Mesodermal cell (in vitro differentiated cells): ENCODE results near the gene PTPRE.

Experiments
- H3K27ac ChIP-seq: 2 replicates; pipeline ENCODE4 v1.7.0; 2013; ENCODE audit warnings: mild to moderate bottlenecking, low read depth, low read length, moderate library complexity; ENCODE audit not compliant: severe bottlenecking
- H3K36me3 ChIP-seq: 2 replicates; pipeline ENCODE4 v1.7.1; 2013; ENCODE audit warnings: mild to moderate bottlenecking, low read length, moderate library complexity; ENCODE audit not compliant: control insufficient read depth, insufficient read depth
- H3K4me1 ChIP-seq: one replicate; pipeline ENCODE4 v1.7.1; 2013; ENCODE audit warnings: mild to moderate bottlenecking, low read length; ENCODE audit not compliant: insufficient read depth, control insufficient read depth, poor library complexity, severe bottlenecking
- H3K4me3 ChIP-seq: 2 replicates; pipeline ENCODE4 v1.7.0; 2013; ENCODE audit warnings: low read length, control low read depth, mild to moderate bottlenecking; ENCODE audit not compliant: insufficient read depth, poor library complexity, severe bottlenecking; ENCODE audit errors: extremely low read depth
- H3K9me3 ChIP-seq: 2 replicates; pipeline ENCODE4 v1.7.1; 2013; ENCODE audit warnings: mild to moderate bottlenecking, low read length, moderate library complexity; ENCODE audit not compliant: control insufficient read depth
- WGBS, 2 experiments: methylation state at CpG; one replicate each; pipeline ENCODE4 v1.1.5; 2013; ENCODE audit warnings: missing lambda C conversion rate in 2 of 2; ENCODE audit not compliant: insufficient coverage in 2 of 2; 5-methylcytosine and 5-hydroxymethylcytosine counted together

Gene PTPRE

GRCh38 chr10:128016423-128017060, 109.6 kb downstream of the PTPRE start:
- Histone ChIP-seq H3K36me3 (no peaks in the 10 kb centered on the region), H3K4me3 (no peak overlapping the region), H3K27ac (no peak overlapping the region), H3K9me3 (no peaks in the 10 kb centered on the region), H3K4me1 (no peaks in the 10 kb centered on the region)
- 93 to 94% methylated on average over 7 to 9 of the region's 12 CpGs for WGBS, 2 experiments

GRCh38 chr10:128017822-128018221, 110.9 kb downstream of the PTPRE start:
- Histone ChIP-seq H3K4me1 (no peaks in the 10 kb centered on the region), H3K4me3 (no peak overlapping the region)
- 83 to 90% methylated on average over 9 to 10 of the region's 14 CpGs for WGBS, 2 experiments

GRCh38 chr10:128018236-128018635, 111.3 kb downstream of the PTPRE start:
- Histone ChIP-seq H3K4me1 (no peaks in the 10 kb centered on the region), H3K27ac (no peak overlapping the region), H3K4me3 (no peak overlapping the region), H3K9me3 (no peaks in the 10 kb centered on the region), H3K36me3 (no peaks in the 10 kb centered on the region)
- WGBS, 2 experiments: 76 to 90% methylated on average over 7 to 8 of the region's 13 CpGs

More at GRCh38 chr10:128017822-128018221, 110.9 kb downstream of the PTPRE start:
- Histone ChIP-seq H3K27ac (no peak overlapping the region), H3K36me3 (no peaks in the 10 kb centered on the region), H3K9me3 (no peaks in the 10 kb centered on the region)

GRCh38 chr10:128018691-128019090, 111.8 kb downstream of the PTPRE start:
- Histone ChIP-seq H3K4me1 (no peaks in the 10 kb centered on the region), H3K27ac (no peak overlapping the region), H3K36me3 (no peaks in the 10 kb centered on the region), H3K9me3 (no peaks in the 10 kb centered on the region), H3K4me3 (no peak overlapping the region)
- WGBS, 2 experiments: 93% methylated on average over 2 of the region's 2 CpGs; no CpG with 5 or more reads in 1 of the 2 experiments

GRCh38 chr10:128022261-128023196, 115.6 kb downstream of the PTPRE start:
- no peaks in the 10 kb centered on the region for H3K9me3 ChIP-seq
- H3K4me1 ChIP-seq: peaks cover 6% of the 10 kb centered on the region
- WGBS, 2 experiments: 91 to 94% methylated on average over 15 to 18 of the region's 19 CpGs
- H3K27ac ChIP-seq: no peak overlapping the region
- no peak overlapping the region for H3K4me3 ChIP-seq
- H3K36me3 ChIP-seq: no peaks in the 10 kb centered on the region

- H3K4me3 ChIP-seq: no peak overlapping the region
- H3K27ac ChIP-seq: no peak overlapping the region
- peaks cover 15% of the 10 kb centered on the region for H3K4me1 ChIP-seq
- 75 to 86% methylated on average over 6 to 7 of the region's 8 CpGs for WGBS, 2 experiments
- no peaks in the 10 kb centered on the region for H3K36me3 ChIP-seq
- no peaks in the 10 kb centered on the region for H3K9me3 ChIP-seq
Measured at GRCh38 chr10:128024426-128024825, 117.5 kb downstream of the PTPRE start.

- no peak overlapping the region for H3K4me3 ChIP-seq
- no peak overlapping the region for H3K27ac ChIP-seq
- 94 to 96% methylated on average over 6 of the region's 8 CpGs for whole genome bisulfite sequencing, 2 experiments
- H3K9me3 ChIP-seq: no peaks in the 10 kb centered on the region
- H3K4me1 ChIP-seq: peaks cover 15% of the 10 kb centered on the region
- H3K36me3 ChIP-seq: no peaks in the 10 kb centered on the region
Measured at GRCh38 chr10:128025437-128025836, 118.5 kb downstream of the PTPRE start.

GRCh38 chr10:128025951-128026350, 119.0 kb downstream of the PTPRE start:
- 92 to 93% methylated on average over 2 to 5 of the region's 6 CpGs for WGBS, 2 experiments
- Histone ChIP-seq H3K27ac (no peak overlapping the region), H3K9me3 (no peaks in the 10 kb centered on the region), H3K4me3 (no peak overlapping the region), H3K36me3 (no peaks in the 10 kb centered on the region), H3K4me1 (peaks cover 15% of the 10 kb centered on the region)

- 94 to 100% methylated on average over 3 of the region's 4 CpGs for WGBS, 2 experiments
- Histone ChIP-seq H3K27ac (no peak overlapping the region), H3K36me3 (no peaks in the 10 kb centered on the region), H3K4me3 (no peak overlapping the region), H3K9me3 (no peaks in the 10 kb centered on the region), H3K4me1 (peaks cover 15% of the 10 kb centered on the region)
Measured at GRCh38 chr10:128026615-128027300, 119.9 kb downstream of the PTPRE start.

- Histone ChIP-seq H3K4me1 (peaks cover 15% of the 10 kb centered on the region), H3K27ac (no peak overlapping the region), H3K36me3 (no peaks in the 10 kb centered on the region), H3K9me3 (no peaks in the 10 kb centered on the region), H3K4me3 (no peak overlapping the region)
- 95 to 97% methylated on average over 4 to 6 of the region's 8 CpGs for WGBS, 2 experiments
Measured at GRCh38 chr10:128027306-128027705, 120.4 kb downstream of the PTPRE start.
